Activated T-helper 1 cell treated with Interleukin-2 at 50 U/mL for 16 hours (primary cell): Measurements from ENCODE around the gene MAP3K12.
"Not testable (repeated sequence)": the region's sequence is repeated elsewhere in the genome, so short reads cannot be mapped to it uniquely, and the experiment has no call there.

ENCODE experiments used
- DNase-seq: peaks from one replicate; pipeline ENCODE4 v3.0.0-alpha.2; 2020; ENCODE audit warnings: low read depth

The MAP3K12 gene

DNA sequence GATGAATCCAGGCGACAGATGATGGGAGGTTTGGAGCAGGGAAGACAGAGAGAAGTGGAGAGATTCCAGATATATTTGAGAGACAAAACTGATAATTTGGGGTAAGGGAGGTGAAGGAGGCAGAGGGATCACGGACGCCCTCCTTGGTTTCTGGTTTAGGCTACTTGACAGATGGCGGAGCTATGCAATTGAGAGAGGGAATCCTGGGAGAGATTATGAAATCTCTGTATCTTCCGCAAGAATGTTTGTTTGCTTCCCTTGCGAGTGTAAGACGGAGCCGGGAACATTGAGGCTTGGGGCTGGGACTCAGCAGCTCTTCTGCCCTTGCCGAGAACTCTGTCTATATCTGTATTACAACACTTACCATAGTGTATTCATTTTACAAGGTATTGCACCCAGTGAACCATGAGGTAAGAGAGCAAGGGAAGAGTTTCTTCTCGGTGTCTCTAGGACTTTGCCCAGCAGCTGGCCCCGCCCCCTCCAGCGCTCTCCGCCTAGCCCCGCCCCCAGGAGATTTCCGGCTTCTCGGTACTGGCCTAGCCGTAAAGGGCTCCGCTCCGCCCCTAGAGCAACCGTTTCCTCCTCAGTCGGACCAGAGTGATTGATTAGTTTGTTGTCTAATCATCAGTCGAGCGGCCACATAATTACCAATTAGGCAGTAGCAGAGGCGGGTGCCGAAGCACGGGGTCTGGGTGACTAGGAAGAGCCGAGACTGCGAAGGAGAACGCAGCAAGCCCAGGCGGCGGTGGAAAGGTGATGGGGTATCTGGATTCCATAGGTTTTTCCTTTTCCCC is 58.0 kb downstream of the MAP3K12 start, which contains the start of gene PRR13:
Gene PRR13, plus strand, starts transcription at position 695 of the 794 bp plus-strand sequence. CDS start 981 bp downstream, outside the sequence.
- peak; percentile 96 for DNase-seq

GRCh38 chr12:53439582-53439981 is 59.7 kb downstream of the MAP3K12 start:
- DNase-seq, result not testable (repeated sequence)

GRCh38 chr12:53435326-53435725 is 63.9 kb downstream of the MAP3K12 start:
- DNase-seq, result not testable (repeated sequence)

DNA sequence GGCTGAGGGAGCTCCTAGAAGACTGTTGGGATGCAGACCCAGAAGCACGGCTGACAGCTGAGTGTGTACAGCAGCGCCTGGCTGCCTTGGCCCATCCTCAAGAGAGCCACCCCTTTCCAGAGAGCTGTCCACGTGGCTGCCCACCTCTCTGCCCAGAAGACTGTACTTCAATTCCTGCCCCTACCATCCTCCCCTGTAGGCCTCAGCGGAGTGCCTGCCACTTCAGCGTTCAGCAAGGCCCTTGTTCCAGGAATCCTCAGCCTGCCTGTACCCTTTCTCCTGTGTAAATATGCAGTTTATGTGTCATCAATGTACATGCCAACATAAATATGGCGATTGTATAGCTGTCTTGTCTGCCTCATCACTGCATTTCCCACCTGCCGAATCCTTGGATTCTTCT is 68.1 kb downstream of the MAP3K12 start:
- DNase-seq, result no peak

DNA sequence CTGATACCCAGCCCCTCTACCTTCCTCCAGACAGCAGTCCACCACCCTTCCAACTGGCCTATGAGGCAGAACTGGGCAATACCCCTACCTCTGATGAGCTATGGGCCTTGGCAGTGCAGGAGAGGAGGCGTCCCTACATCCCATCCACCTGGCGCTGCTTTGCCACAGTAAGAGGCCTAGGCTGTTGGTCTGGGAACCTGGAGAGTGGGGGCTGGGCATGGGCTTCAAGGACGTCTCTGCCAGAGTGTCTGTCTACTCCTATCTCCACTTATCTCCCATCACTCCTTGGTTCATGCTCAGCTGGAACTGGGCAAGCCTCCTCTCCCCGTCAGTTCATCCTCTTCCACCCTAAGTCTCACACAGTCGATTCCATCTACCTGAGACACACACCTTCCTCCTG is 69.1 kb downstream of the MAP3K12 start:
- no peak for DNase-seq
